Activated T-helper 17 cell treated with anti-CD3 and anti-CD28 coated beads, Interleukin-2, amount 50 U/mL, for 72 hours (primary cell): ENCODE results near the gene GM2A. TPM values are rescaled to one million over a fixed set of nuclear protein-coding genes. Genes with fewer than 3 reads are reported as not detected.
A peak's percentile ranks its signal among the peaks of the same experiment; 100 is the strongest.
"Not testable (repeated sequence)": the region's sequence is repeated elsewhere in the genome, so short reads cannot be mapped to it uniquely, and the experiment has no call there.

Experiments
- ATAC-seq: fragments of 150-1000 bp; cut with Tn5 transposase; replicated peaks from 2 replicates; pipeline ENCODE4 v1.10.0; 2021; ENCODE audit warnings: mild to moderate bottlenecking, moderate library complexity
- H3K27ac Mint-ChIP-seq: one replicate; pipeline ENCODE4 v1.8.0; 2022; ENCODE audit warnings: mixed read lengths
- H3K27me3 Mint-ChIP-seq: one replicate; pipeline ENCODE4 v1.8.0; 2022; ENCODE audit warnings: mixed read lengths
- H3K36me3 Mint-ChIP-seq: one replicate; pipeline ENCODE4 v1.8.0; 2022; ENCODE audit warnings: low read depth, mild to moderate bottlenecking, mixed read lengths
- H3K4me1 Mint-ChIP-seq: one replicate; pipeline ENCODE4 v1.8.0; 2022; ENCODE audit warnings: mixed read lengths
- H3K4me3 Mint-ChIP-seq: one replicate; pipeline ENCODE4 v1.8.0; 2022; ENCODE audit warnings: mild to moderate bottlenecking, mixed read lengths
- H3K9me3 Mint-ChIP-seq: one replicate; pipeline ENCODE4 v1.8.0; 2022; ENCODE audit warnings: mixed read lengths
- total RNA-seq, 2 donors: library from RNA; stranded (reverse); gene quantifications; one replicate each; pipeline ENCODE4 v1.2.3, GENCODE V29; 2022

Gene GM2A
- total RNA-seq, 2 donors from 2014 or later = 32.2 to 41.1 TPM

- H3K4me3 Mint-ChIP-seq = no peak overlapping the region
- H3K4me1 Mint-ChIP-seq = peaks cover 8% of the 10 kb centered on the region
- no peaks in the 10 kb centered on the region for H3K9me3 Mint-ChIP-seq
- no peak overlapping the region for H3K27ac Mint-ChIP-seq
- no peak for ATAC-seq
- no peaks in the 10 kb centered on the region for H3K36me3 Mint-ChIP-seq
- no peaks in the 10 kb centered on the region for H3K27me3 Mint-ChIP-seq
These were observed 16.1 kb upstream of the GM2A start for GRCh38 chr5:151236888-151237287.

- peaks cover 8% of the 10 kb centered on the region for H3K4me1 Mint-ChIP-seq
These were observed 15.3 kb upstream of the GM2A start for GRCh38 chr5:151237685-151238084.

GRCh38 chr5:151238303-151238741 is 14.7 kb upstream of the GM2A start:
- ATAC-seq = no peak
- Mint-ChIP-seq H3K36me3 (no peaks in the 10 kb centered on the region), H3K4me3 (no peak overlapping the region), H3K9me3 (no peaks in the 10 kb centered on the region), H3K27me3 (no peaks in the 10 kb centered on the region), H3K4me1 (peaks cover 12% of the 10 kb centered on the region), H3K27ac (no peak overlapping the region)

More at GRCh38 chr5:151237685-151238084, 15.3 kb upstream of the GM2A start:
- Mint-ChIP-seq H3K4me3 (no peak overlapping the region), H3K9me3 (no peaks in the 10 kb centered on the region), H3K27me3 (no peaks in the 10 kb centered on the region), H3K36me3 (no peaks in the 10 kb centered on the region), H3K27ac (no peak overlapping the region)
- no peak for ATAC-seq

GRCh38 chr5:151239237-151239861 is 13.6 kb upstream of the GM2A start:
- ATAC-seq = no peak
- Mint-ChIP-seq H3K4me3 (no peak overlapping the region), H3K4me1 (peaks cover 19% of the 10 kb centered on the region), H3K27me3 (no peaks in the 10 kb centered on the region), H3K36me3 (no peaks in the 10 kb centered on the region), H3K27ac (no peak overlapping the region), H3K9me3 (no peaks in the 10 kb centered on the region)

GRCh38 chr5:151240268-151240835 is 12.6 kb upstream of the GM2A start:
- not testable (repeated sequence) for H3K4me3 Mint-ChIP-seq, ATAC-seq, H3K27me3 Mint-ChIP-seq, H3K9me3 Mint-ChIP-seq, H3K36me3 Mint-ChIP-seq
- Mint-ChIP-seq H3K27ac (peak overlapping the region; percentile 33), H3K4me1 (peaks cover 17% of the 10 kb centered on the region)

- ATAC-seq = no peak
- Mint-ChIP-seq H3K36me3 (no peaks in the 10 kb centered on the region), H3K4me1 (peaks cover 17% of the 10 kb centered on the region), H3K27ac (no peak overlapping the region), H3K27me3 (no peaks in the 10 kb centered on the region), H3K4me3 (no peak overlapping the region), H3K9me3 (no peaks in the 10 kb centered on the region)
These were observed 11.9 kb upstream of the GM2A start for GRCh38 chr5:151240924-151241635.

GRCh38 chr5:151243127-151243526 is 9.9 kb upstream of the GM2A start:
- ATAC-seq = no peak
- Mint-ChIP-seq H3K27ac (peak overlapping the region; percentile 75), H3K4me3 (peak overlapping the region; percentile 44), H3K9me3 (no peaks in the 10 kb centered on the region), H3K4me1 (peaks cover 17% of the 10 kb centered on the region), H3K36me3 (no peaks in the 10 kb centered on the region), H3K27me3 (no peaks in the 10 kb centered on the region)

- no peaks in the 10 kb centered on the region for H3K36me3 Mint-ChIP-seq
- peak; percentile 92 for ATAC-seq
- H3K27ac Mint-ChIP-seq = peak overlapping the region; percentile 75
- H3K9me3 Mint-ChIP-seq = no peaks in the 10 kb centered on the region
- peaks cover 17% of the 10 kb centered on the region for H3K4me1 Mint-ChIP-seq
- no peaks in the 10 kb centered on the region for H3K27me3 Mint-ChIP-seq
- H3K4me3 Mint-ChIP-seq = peak overlapping the region; percentile 44
These were observed 9.4 kb upstream of the GM2A start for GRCh38 chr5:151243564-151243963.

GRCh38 chr5:151244206-151244605 is 8.8 kb upstream of the GM2A start:
- ATAC-seq = peak; percentile 51
- H3K4me1 Mint-ChIP-seq = peaks cover 17% of the 10 kb centered on the region
- no peaks in the 10 kb centered on the region for H3K27me3 Mint-ChIP-seq
- H3K4me3 Mint-ChIP-seq = peak overlapping the region; percentile 44
- H3K36me3 Mint-ChIP-seq = no peaks in the 10 kb centered on the region
- H3K9me3 Mint-ChIP-seq = no peaks in the 10 kb centered on the region
- peak overlapping the region; percentile 75 for H3K27ac Mint-ChIP-seq

GRCh38 chr5:151245680-151246219 is 7.2 kb upstream of the GM2A start:
- Mint-ChIP-seq H3K9me3 (no peaks in the 10 kb centered on the region), H3K4me1 (peaks cover 25% of the 10 kb centered on the region), H3K27me3 (no peaks in the 10 kb centered on the region), H3K4me3 (no peak overlapping the region), H3K36me3 (no peaks in the 10 kb centered on the region), H3K27ac (no peak overlapping the region)
- no peak for ATAC-seq

- Mint-ChIP-seq H3K27ac (no peak overlapping the region), H3K4me3 (no peak overlapping the region), H3K36me3 (no peaks in the 10 kb centered on the region), H3K9me3 (no peaks in the 10 kb centered on the region), H3K4me1 (peaks cover 29% of the 10 kb centered on the region), H3K27me3 (no peaks in the 10 kb centered on the region)
- ATAC-seq = no peak
These were observed 4.3 kb upstream of the GM2A start for GRCh38 chr5:151248651-151249050.

GRCh38 chr5:151249281-151249680 is 3.7 kb upstream of the GM2A start:
- Mint-ChIP-seq H3K4me3 (no peak overlapping the region), H3K9me3 (no peaks in the 10 kb centered on the region), H3K27me3 (no peaks in the 10 kb centered on the region), H3K27ac (peak overlapping the region; percentile 15), H3K4me1 (peaks cover 27% of the 10 kb centered on the region), H3K36me3 (no peaks in the 10 kb centered on the region)
- ATAC-seq = no peak

GRCh38 chr5:151250346-151251000 is 2.5 kb upstream of the GM2A start:
- Mint-ChIP-seq H3K9me3 (no peaks in the 10 kb centered on the region), H3K27ac (peak overlapping the region; percentile 97), H3K27me3 (no peaks in the 10 kb centered on the region), H3K36me3 (no peaks in the 10 kb centered on the region), H3K4me3 (peak overlapping the region; percentile 81), H3K4me1 (peaks cover 23% of the 10 kb centered on the region)
- no peak for ATAC-seq

GRCh38 chr5:151251001-151251551 is 1.9 kb upstream of the GM2A start:
- peaks cover 28% of the 10 kb centered on the region for H3K4me1 Mint-ChIP-seq
- H3K9me3 Mint-ChIP-seq = no peaks in the 10 kb centered on the region
- peak; percentile 60 for ATAC-seq
- peak overlapping the region; percentile 81 for H3K4me3 Mint-ChIP-seq
- no peaks in the 10 kb centered on the region for H3K27me3 Mint-ChIP-seq
- no peaks in the 10 kb centered on the region for H3K36me3 Mint-ChIP-seq
- H3K27ac Mint-ChIP-seq = peak overlapping the region; percentile 97
